Caco-2 (cell line): ENCODE measurements around the gene PIP4K2A. TPM values are rescaled to one million over a fixed set of nuclear protein-coding genes. Genes with fewer than 3 reads are reported as not detected.

Experiments used
- BruUV-seq: library from RNA; stranded (reverse); fragments of 400-500 nt; replicated peaks from 2 replicates; lab custom pipeline; 2021; lab: Mats Ljungman, UMichigan
- CTCF ChIA-PET: fragments of 300-600 bp; sonication (Branson Sonifier 250); formaldehyde crosslinking; loops from one replicate; lab custom pipeline; 2022; ENCODE audit warnings: antibody characterized with exemption; lab: Charles Lee
- POLR2A ChIA-PET: fragments of 300-600 bp; sonication (Branson Sonifier 250); formaldehyde crosslinking; loops from one replicate; lab custom pipeline; 2022; ENCODE audit warnings: antibody characterized with exemption; lab: Charles Lee
- DNase-seq, 2 experiments: peaks; one replicate each; pipeline versions ENCODE4 v3.0.0 to v3.0.0-alpha.2; 2020 to 2022
- H3K27me3 ChIP-seq: replicated peaks from 2 replicates; pipeline ENCODE4 v1.6.0; 2011; ENCODE audit warnings: low read length; ENCODE audit not compliant: control insufficient read depth, insufficient read depth
- H3K36me3 ChIP-seq: 2 replicates; pipeline ENCODE4 v1.5.1; 2011; ENCODE audit warnings: low read length; ENCODE audit not compliant: control insufficient read depth, insufficient read depth
- H3K4me1 ChIP-seq: fragments of 250-450 bp; sonication (Bioruptor Pico); 2 replicates; pipeline ENCODE4 v1.5.1; 2020; ENCODE audit warnings: mild to moderate bottlenecking
- H3K4me3 ChIP-seq: 2 replicates; pipeline ENCODE4 v1.5.1; 2011; ENCODE audit warnings: low read depth, mild to moderate bottlenecking, control low read depth, low read length
- H3K9me3 ChIP-seq: fragments of 250-450 bp; sonication (Bioruptor Pico); 2 replicates; pipeline ENCODE4 v1.5.1; 2020; ENCODE audit warnings: mild to moderate bottlenecking, moderate library complexity
- H3K27ac Mint-ChIP-seq: one replicate; pipeline ENCODE4 v1.8.0; 2022; ENCODE audit warnings: mixed read lengths; ENCODE audit not compliant: unreplicated experiment
- H3K27me3 Mint-ChIP-seq: one replicate; pipeline ENCODE4 v1.8.0; 2022; ENCODE audit warnings: mixed read lengths; ENCODE audit not compliant: insufficient read depth, unreplicated experiment
- H3K36me3 Mint-ChIP-seq: one replicate; pipeline ENCODE4 v1.8.0; 2022; ENCODE audit warnings: mild to moderate bottlenecking, mixed read lengths; ENCODE audit not compliant: insufficient read depth, unreplicated experiment
- H3K4me1 Mint-ChIP-seq: one replicate; pipeline ENCODE4 v1.8.0; 2022; ENCODE audit warnings: low read depth, mixed read lengths; ENCODE audit not compliant: unreplicated experiment
- H3K4me3 Mint-ChIP-seq: one replicate; pipeline ENCODE4 v1.8.0; 2022; ENCODE audit warnings: mild to moderate bottlenecking, moderate library complexity, mixed read lengths; ENCODE audit not compliant: unreplicated experiment
- H3K9me3 Mint-ChIP-seq: one replicate; pipeline ENCODE4 v1.8.0; 2022; ENCODE audit warnings: mixed read lengths; ENCODE audit not compliant: unreplicated experiment
- CTCF ChIP-seq, 2 experiments: fragments of 200-600 bp in 1 of 2; IDR thresholded peaks; 1 replicate in 1 of 2; 2 replicates in 1 of 2; pipeline versions ENCODE4 v1.5.1 to v1.8.0; 2011 to 2022; ENCODE audit warnings: antibody characterized with exemption in 1 of 2, control low read depth in 1 of 2, inconsistent platforms in 1 of 2, low read depth in 1 of 2, low read length in 1 of 2, mild to moderate bottlenecking in 1 of 2, moderate library complexity in 1 of 2; ENCODE audit not compliant: insufficient read depth in 1 of 2, severe bottlenecking in 1 of 2, unreplicated experiment in 1 of 2
- intact Hi-C: fragments of 100-400 bp; cut with micrococcal nuclease; formaldehyde crosslinking; loops from one replicate; pipeline ENCODE4 v1.10.0; 2022; ENCODE audit not compliant: unreplicated experiment
- total RNA-seq: library from RNA; stranded (reverse); gene quantifications from 2 replicates; pipeline ENCODE4 v1.2.3, GENCODE V29; 2022

Gene PIP4K2A
- total RNA-seq, 1 experiment from 2014 or later: 26.9 TPM

- no TSS peak for BruUV-seq
- POLR2A ChIA-PET: no interaction called here
- intact Hi-C loops: no loop called here
- no peaks in the 10 kb centered on the region for H3K36me3 Mint-ChIP-seq
- Histone ChIP-seq H3K36me3 (no peaks in the 10 kb centered on the region), H3K4me1 (no peaks in the 10 kb centered on the region), H3K9me3 (no peaks in the 10 kb centered on the region), H3K4me3 (no peak overlapping the region), H3K27me3 (no peaks in the 10 kb centered on the region)
- no peaks in the 10 kb centered on the region for H3K9me3 Mint-ChIP-seq
- TF ChIP-seq CTCF (IDR thresholded peaks at IDR 0.05; ENCODE audit: insufficient read depth in 1 of 2, low read depth in 1 of 2, low read length in 1 of 2, severe bottlenecking in 1 of 2, unreplicated experiment in 1 of 2): no peak
- no peak for DNase-seq
- no peaks in the 10 kb centered on the region for H3K27me3 Mint-ChIP-seq
- CTCF ChIA-PET: no interaction called here
- H3K4me1 Mint-ChIP-seq: peaks cover 6% of the 10 kb centered on the region
- no peak overlapping the region for H3K4me3 Mint-ChIP-seq
- no peak overlapping the region for H3K27ac Mint-ChIP-seq
These were observed 9.0 kb upstream of the PIP4K2A start for GRCh38 chr10:22723343-22723779.

- no peaks in the 10 kb centered on the region for H3K27me3 ChIP-seq
- no peaks in the 10 kb centered on the region for H3K36me3 ChIP-seq
- DNase-seq: no peak
- BruUV-seq: no TSS peak
- intact Hi-C loops: no loop called here
- Mint-ChIP-seq H3K36me3 (no peaks in the 10 kb centered on the region), H3K9me3 (no peaks in the 10 kb centered on the region), H3K4me1 (peaks cover 6% of the 10 kb centered on the region), H3K27ac (no peak overlapping the region), H3K27me3 (no peaks in the 10 kb centered on the region), H3K4me3 (no peak overlapping the region)
- H3K9me3 ChIP-seq: no peaks in the 10 kb centered on the region
- ChIA-PET CTCF (no interaction called here), POLR2A (interaction anchor here (0.6 kb wide), 1 partner anchor 214 kb away, joined by 6 read pairs; no protein-coding TSS in a partner anchor)
- no peaks in the 10 kb centered on the region for H3K4me1 ChIP-seq
- H3K4me3 ChIP-seq: no peak overlapping the region
- TF ChIP-seq CTCF (IDR thresholded peaks at IDR 0.05; ENCODE audit: insufficient read depth in 1 of 2, low read depth in 1 of 2, low read length in 1 of 2, severe bottlenecking in 1 of 2, unreplicated experiment in 1 of 2): no peak
These were observed 8.3 kb upstream of the PIP4K2A start for GRCh38 chr10:22722626-22723169.

DNA sequence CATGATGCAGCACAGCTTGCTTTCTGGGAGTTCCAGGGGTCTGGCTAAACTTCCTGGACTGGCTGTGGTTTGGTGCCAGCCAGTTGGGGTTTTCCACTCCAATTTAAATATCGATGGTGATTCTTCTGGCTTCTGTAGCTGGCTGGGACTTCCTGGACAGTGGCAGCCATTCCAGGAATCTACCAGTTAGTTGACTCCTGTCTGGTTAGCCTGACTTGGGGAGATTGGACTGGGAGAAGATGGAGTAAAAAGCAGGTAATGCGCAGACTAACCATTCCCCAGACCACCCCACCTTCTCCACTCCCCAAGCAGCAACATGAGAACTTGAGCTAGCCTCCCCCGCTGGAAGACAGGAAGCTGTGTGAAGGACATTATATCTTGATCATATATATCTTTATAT is 6.3 kb upstream of the PIP4K2A start:
- Mint-ChIP-seq H3K27ac (no peak overlapping the region), H3K9me3 (no peaks in the 10 kb centered on the region), H3K4me3 (no peak overlapping the region), H3K36me3 (no peaks in the 10 kb centered on the region), H3K27me3 (no peaks in the 10 kb centered on the region), H3K4me1 (peaks cover 6% of the 10 kb centered on the region)
- Histone ChIP-seq H3K36me3 (no peaks in the 10 kb centered on the region), H3K9me3 (no peaks in the 10 kb centered on the region), H3K27me3 (no peaks in the 10 kb centered on the region), H3K4me3 (no peak overlapping the region), H3K4me1 (no peaks in the 10 kb centered on the region)
- ChIA-PET CTCF (interaction anchor here (1.0 kb wide), 1 partner anchor 268 kb away, joined by 4 read pairs; no protein-coding TSS in a partner anchor), POLR2A (no interaction called here)
- no peak for DNase-seq
- BruUV-seq: no TSS peak
- TF ChIP-seq CTCF (IDR thresholded peaks at IDR 0.05; ENCODE audit: insufficient read depth in 1 of 2, low read depth in 1 of 2, low read length in 1 of 2, severe bottlenecking in 1 of 2, unreplicated experiment in 1 of 2): no peak
- intact Hi-C loops: no loop called here
